Astrocyte (in vitro differentiated cells and primary cell): Measurements from ENCODE around the gene ADAM33.

Source experiments
- EZH2 ChIP-seq: IDR thresholded peaks from 2 replicates; pipeline ENCODE4 v1.6.1; 2012; ENCODE audit warnings: mild to moderate bottlenecking, low read length, inconsistent platforms; ENCODE audit not compliant: insufficient read depth
- TF ChIP-seq, protein P1 (sequence below): IDR thresholded peaks from 2 replicates; pipeline ENCODE4 v1.5.1; 2011; ENCODE audit warnings: low read depth, mild to moderate bottlenecking, inconsistent platforms, low read length, moderate library complexity; ENCODE audit not compliant: insufficient read depth

DNA sequence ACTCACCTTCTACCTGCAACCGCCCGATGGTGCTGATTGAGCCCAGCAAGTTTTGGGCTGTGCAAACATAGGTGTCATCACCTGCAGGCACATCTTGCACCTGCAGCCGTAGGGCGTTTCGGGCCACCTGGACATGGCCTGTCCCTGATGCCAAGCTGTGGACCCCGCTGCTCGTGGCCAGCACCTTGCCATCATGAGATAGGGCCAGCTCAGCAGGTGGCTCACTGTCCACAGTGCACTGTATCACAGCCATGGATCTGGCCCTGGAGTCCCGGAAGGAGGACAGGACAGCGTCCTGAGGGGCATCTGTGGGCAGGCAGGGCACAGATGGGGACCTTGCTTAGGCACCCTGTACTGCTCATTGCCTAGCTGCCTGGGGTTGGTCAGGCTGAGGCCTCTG is 10.1 kb upstream of the ADAM33 start:
- TF ChIP-seq, protein P1, sequence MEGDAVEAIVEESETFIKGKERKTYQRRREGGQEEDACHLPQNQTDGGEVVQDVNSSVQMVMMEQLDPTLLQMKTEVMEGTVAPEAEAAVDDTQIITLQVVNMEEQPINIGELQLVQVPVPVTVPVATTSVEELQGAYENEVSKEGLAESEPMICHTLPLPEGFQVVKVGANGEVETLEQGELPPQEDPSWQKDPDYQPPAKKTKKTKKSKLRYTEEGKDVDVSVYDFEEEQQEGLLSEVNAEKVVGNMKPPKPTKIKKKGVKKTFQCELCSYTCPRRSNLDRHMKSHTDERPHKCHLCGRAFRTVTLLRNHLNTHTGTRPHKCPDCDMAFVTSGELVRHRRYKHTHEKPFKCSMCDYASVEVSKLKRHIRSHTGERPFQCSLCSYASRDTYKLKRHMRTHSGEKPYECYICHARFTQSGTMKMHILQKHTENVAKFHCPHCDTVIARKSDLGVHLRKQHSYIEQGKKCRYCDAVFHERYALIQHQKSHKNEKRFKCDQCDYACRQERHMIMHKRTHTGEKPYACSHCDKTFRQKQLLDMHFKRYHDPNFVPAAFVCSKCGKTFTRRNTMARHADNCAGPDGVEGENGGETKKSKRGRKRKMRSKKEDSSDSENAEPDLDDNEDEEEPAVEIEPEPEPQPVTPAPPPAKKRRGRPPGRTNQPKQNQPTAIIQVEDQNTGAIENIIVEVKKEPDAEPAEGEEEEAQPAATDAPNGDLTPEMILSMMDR: no peak
- no peak for TF ChIP-seq EZH2
